Pancreas (tissue), 10 donors: ENCODE data around the gene SETD1B. TPM values are rescaled to one million over a fixed set of nuclear protein-coding genes. Genes with fewer than 3 reads are reported as not detected.

Experiments
- ATAC-seq, 4 donors: fragments of 200-7000 bp; cut with Tn5 transposase; one replicate each; pipeline versions ENCODE4 v1.8.0 to v1.9.1; 2020; ENCODE audit warnings: mild to moderate bottlenecking in 4 of 4, moderate library complexity in 4 of 4
- DNase-seq, 6 donors: peaks; one replicate each; pipeline ENCODE4 v3.0.0-alpha.2; 2020
- FAIRE-seq: peaks from 2 replicates; lab custom pipeline; 2012; peaks lifted over from hg19 to GRCh38; lab: Jason Lieb, UNC
- H3K27ac ChIP-seq, 4 donors: fragments of 200-600 bp; sonication (generic); 1 replicate in 3 of 4; 2 replicates in 1 of 4; pipeline versions ENCODE4 v1.5.0 to v1.8.0; 2020
- H3K27me3 ChIP-seq, 4 donors: fragments of 200-600 bp; one replicate each; pipeline ENCODE4 v1.8.0; 2021
- H3K36me3 ChIP-seq, 3 donors: fragments of 200-600 bp; sonication (generic) in 1 of 3; one replicate each; pipeline versions ENCODE4 v1.5.0 to v1.8.0; 2020 to 2021
- H3K4me1 ChIP-seq, 3 donors: fragments of 200-600 bp; one replicate each; pipeline ENCODE4 v1.8.0; 2021
- H3K4me3 ChIP-seq, 4 donors: fragments of 200-600 bp; sonication (generic) in 2 of 4; one replicate each; pipeline versions ENCODE4 v1.5.0 to v1.8.0; 2020 to 2021
- H3K9me3 ChIP-seq, 4 donors: fragments of 200-600 bp; one replicate each; pipeline ENCODE4 v1.8.0; 2021
- WGBS, 2 donors: extraction: QIAGEN DNeasy Blood & Tissue Kit; methylation state at CpG; one replicate each; pipeline ENCODE4 v1.1.7; 2013; 5-methylcytosine and 5-hydroxymethylcytosine counted together
- intact Hi-C, 3 donors: fragments of 100-400 bp; cut with DNase I; formaldehyde crosslinking; loops; one replicate each; pipeline versions ENCODE4 v1.11.1 to v1.14.2; 2022
- polyA plus RNA-seq, 2 donors: library from polyadenylated mRNA; stranded (reverse); fragments of 200-250 nt; gene quantifications; one replicate each; pipeline ENCODE4 v1.2.3, GENCODE V29; 2013
- total RNA-seq, 6 donors: library from RNA; stranded (reverse); fragmentation: NEBNext Ultra II Directional in 4 of 6; extraction: Animal tissue kit (Norgen Biotek cat#: 25700) in 4 of 6; gene quantifications; one replicate each; pipeline versions ENCODE4 v1.2.1 to v1.2.4, GENCODE V29; 2021 to 2023
- TF ChIP-seq, protein P1 (sequence below), 4 donors: fragments of 200-600 bp; sonication (generic) in 3 of 4; IDR thresholded peaks; one replicate each; pipeline versions ENCODE4 v1.5.0 to v1.8.0; 2021; ENCODE audit warnings: antibody characterized with exemption in 4 of 4
- donor health status: healthy with polysubstance abuse.
- donor health status: DM: no; HTN: no; CAD: no; lungs with moderate emphysema.
- donor health status: DM: no; HTN: no; CAD: no.
- donor health status: control.
- donor health status: control.
- donor health status: Bipolar disorder and iron deficiency.
- donor health status: DM: yes; HTN: yes; CAD: no.
- donor health status: DM: no; HTN: no; CAD: no.
- donor health status: DM: no; HTN: no; CAD: no.
- donor health status: DM: yes; HTN: yes; CAD: no.

SETD1B gene
- total and polyA plus RNA-seq, 8 donors = 9.2 to 18.5 (median 12.2) TPM

DNA sequence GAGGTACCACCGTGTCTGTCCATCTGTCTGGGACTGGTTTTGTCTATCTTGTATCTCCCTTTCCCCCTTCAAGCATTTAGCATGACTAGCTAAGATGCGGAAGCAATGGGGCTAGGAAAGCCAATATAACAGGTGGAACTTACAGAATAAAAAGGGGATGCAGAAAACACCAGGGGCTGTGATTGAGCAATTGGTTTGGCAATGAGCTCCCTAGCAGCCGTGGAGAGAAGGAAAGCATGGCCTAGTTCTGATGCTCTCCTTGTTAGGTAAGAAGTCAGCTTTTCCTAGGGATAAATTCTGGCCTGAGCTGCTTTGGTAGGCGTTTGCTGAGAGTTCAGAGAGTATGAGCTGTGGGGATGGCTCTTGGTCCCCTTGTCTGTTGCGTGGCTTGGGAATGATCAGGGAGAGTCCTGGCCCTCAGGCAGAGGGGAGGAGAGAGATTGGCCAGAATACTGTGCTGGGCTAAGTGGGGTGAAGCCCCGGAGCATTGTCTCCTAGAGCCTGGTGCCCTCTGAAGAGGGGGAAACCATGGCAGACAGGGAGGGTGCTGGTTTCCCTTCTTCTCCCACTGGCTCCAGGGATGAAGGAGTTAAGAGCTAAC, 7.1 kb downstream of the SETD1B start:
- no peaks in the 10 kb centered on the region for H3K9me3 ChIP-seq
- WGBS, 2 donors = 43 to 48% methylated on average over 6 of the region's 6 CpGs
- H3K27me3 ChIP-seq = no peaks in the 10 kb centered on the region
- DNase-seq = no peak
- H3K4me3 ChIP-seq = peak overlapping the region in 2 of 4 donors; percentile 73 to 77
- H3K4me1 ChIP-seq = peaks cover 0 to 38% (median 12%) of the 10 kb centered on the region in 3 donors
- TF ChIP-seq, protein P1, sequence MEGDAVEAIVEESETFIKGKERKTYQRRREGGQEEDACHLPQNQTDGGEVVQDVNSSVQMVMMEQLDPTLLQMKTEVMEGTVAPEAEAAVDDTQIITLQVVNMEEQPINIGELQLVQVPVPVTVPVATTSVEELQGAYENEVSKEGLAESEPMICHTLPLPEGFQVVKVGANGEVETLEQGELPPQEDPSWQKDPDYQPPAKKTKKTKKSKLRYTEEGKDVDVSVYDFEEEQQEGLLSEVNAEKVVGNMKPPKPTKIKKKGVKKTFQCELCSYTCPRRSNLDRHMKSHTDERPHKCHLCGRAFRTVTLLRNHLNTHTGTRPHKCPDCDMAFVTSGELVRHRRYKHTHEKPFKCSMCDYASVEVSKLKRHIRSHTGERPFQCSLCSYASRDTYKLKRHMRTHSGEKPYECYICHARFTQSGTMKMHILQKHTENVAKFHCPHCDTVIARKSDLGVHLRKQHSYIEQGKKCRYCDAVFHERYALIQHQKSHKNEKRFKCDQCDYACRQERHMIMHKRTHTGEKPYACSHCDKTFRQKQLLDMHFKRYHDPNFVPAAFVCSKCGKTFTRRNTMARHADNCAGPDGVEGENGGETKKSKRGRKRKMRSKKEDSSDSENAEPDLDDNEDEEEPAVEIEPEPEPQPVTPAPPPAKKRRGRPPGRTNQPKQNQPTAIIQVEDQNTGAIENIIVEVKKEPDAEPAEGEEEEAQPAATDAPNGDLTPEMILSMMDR (IDR thresholded peaks at IDR 0.05) = no peak
- FAIRE-seq = no peak
- intact Hi-C loops = no loop called here
- peak overlapping the region in 1 of 4 donors; percentile 69 for H3K27ac ChIP-seq
- ATAC-seq = no peak
- H3K36me3 ChIP-seq = peaks cover 6 to 33% (median 20%) of the 10 kb centered on the region in 3 donors

DNA sequence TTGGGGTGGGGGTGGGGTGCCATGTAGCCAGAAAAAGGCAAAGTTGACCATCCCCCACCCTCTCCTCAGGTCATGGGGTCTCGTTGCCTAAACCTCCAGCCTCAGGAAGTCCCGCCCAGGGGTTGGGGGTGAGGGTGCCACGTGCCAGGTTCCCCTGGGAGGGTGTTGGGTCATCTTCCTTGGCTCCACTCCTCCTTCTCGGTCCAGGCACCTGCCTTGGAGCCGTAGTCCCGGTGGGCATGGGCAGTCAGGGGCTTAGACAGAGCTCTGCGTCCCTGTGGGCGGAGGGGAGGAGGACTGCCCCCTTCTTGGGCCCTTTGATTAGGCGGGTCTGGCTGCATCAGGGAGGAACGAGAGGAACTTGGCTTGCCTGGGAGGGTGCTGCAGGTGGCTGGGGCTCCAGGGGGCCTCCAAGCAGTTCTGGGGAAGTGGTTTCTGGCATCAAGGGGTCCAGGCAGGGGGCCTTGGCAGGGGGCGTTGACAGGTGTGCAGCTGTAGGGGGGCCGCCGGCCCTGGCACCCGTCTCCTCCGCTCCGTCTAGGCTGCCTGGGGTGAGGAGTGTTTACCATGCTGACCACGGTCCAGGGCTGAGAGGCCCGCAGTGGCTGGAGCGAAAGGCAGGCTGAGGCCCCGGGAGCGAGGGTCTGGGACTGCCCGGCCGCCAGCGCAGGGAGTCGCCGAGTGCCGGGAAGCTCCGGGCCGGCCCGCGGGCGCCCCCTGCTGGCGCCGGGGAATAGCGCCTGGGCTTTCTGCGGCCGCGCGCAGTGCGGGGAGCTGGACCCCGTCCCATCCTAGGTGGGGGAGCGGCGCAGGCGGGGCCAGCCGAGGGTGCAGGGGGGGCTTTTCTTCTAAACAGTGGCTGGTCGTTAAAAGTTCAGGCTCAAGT, 7.9 kb downstream of the SETD1B start:
- DNase-seq = peak; percentile 59 to 92 (median 78)
- no peak for FAIRE-seq
- Histone ChIP-seq H3K27me3 (no peaks in the 10 kb centered on the region), H3K4me1 (peaks cover 0 to 35% (median 11%) of the 10 kb centered on the region in 3 donors), H3K36me3 (peaks cover 6 to 39% (median 21%) of the 10 kb centered on the region in 3 donors), H3K9me3 (no peaks in the 10 kb centered on the region), H3K27ac (peak overlapping the region; percentile 11 to 69 (median 53)), H3K4me3 (peak overlapping the region; percentile 40 to 77 (median 62))
- TF ChIP-seq, protein P1 (IDR thresholded peaks at IDR 0.05) = peak; percentile 97 to 100 (median 100)
- 5% methylated on average over 44 to 46 of the region's 46 CpGs for WGBS, 2 donors
- peak; percentile 86 to 92 (median 90) for ATAC-seq
- intact Hi-C loops = no loop called here

DNA sequence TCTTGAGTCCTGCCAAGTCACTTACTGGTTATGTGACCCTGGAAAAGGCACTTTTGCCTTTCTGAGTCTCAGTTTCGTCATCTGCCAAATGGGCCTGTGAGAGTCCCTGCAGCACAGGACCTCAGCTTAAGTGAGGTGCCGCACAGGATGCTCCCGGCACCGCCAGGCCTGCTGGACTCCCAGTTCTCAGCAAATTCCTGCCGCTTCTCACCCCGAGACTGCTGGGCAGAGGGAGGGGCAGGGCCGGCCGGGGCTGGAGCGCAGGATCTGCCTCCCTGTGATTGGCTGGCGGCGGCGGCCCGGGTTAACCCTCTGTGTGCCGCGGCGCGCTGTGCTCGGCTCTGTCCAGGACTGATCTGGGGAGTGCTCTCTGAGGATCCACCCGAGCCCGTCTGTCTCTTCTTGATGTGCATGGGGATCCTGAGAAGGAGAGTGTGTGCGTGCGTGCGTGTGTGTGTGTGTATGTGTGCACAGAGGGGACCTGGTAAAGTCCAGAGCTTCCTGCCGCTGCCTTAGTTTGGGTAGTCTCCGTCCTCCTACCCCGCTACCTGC, 8.6 kb downstream of the SETD1B start:
- Histone ChIP-seq H3K4me1 (peaks cover 0 to 28% (median 8%) of the 10 kb centered on the region in 3 donors), H3K4me3 (peak overlapping the region; percentile 40 to 77 (median 62)), H3K27me3 (no peaks in the 10 kb centered on the region), H3K36me3 (peaks cover 6 to 46% (median 29%) of the 10 kb centered on the region in 3 donors), H3K9me3 (no peaks in the 10 kb centered on the region), H3K27ac (peak overlapping the region in 3 of 4 donors; percentile 11 to 64 (median 30))
- DNase-seq = peak; percentile 79 to 94 (median 84)
- no peak for FAIRE-seq
- peak; percentile 82 to 93 (median 90) for ATAC-seq
- TF ChIP-seq, protein P1 (IDR thresholded peaks at IDR 0.05) = peak in 2 of 4 donors; percentile 7 to 51
- intact Hi-C loops = no loop called here
- whole genome bisulfite sequencing, 2 donors = 2 to 3% methylated on average over 26 of the region's 26 CpGs

DNA sequence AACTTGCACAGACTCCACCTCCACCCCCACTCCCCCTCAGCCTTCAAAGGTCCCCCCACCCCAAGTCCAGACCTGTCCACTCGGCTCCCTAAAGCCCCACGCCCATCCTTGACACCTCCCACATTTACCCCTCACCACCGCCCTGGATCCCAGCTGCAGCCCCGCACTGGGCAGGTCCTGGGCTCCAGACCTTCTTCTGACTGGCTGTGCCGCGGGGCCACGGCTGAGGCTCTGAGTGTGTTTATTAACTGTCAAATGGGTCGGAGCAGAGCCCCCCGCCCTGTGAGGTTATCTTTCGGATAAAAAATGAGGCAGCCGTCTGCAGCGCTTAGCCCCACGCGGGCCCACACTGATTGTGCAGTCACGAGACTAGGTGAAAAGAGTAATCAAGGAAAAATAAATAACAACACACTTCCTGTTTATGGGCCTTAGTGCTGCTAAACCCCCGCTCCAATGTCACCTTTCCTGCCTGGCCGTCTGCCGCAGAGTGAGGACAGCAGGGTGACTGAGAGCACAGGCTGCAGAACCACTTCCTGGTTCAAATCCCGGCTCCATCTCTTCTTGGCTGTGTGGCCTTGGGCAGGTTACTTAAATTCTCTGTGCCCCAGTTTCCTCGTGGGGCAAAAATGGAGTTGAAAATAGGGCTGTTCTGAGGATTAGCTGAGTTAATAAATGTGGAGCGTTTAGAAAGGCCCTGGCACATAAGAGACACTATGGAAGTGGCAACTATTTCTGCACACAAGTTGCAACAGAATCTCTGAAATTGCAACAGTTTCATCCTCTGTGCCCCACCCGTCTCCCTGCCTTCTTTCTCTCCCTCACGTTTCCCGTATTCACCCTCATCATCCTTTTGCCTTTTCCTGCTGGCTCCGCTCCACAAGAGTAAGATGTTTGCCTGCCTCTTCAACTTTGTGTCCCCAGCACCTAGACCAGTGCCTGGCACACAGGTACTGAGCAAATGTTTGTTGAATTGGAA, 9.4 kb downstream of the SETD1B start:
- 16 to 18% methylated on average over 25 of the region's 25 CpGs for WGBS, 2 donors
- FAIRE-seq (no peak), ATAC-seq (peak; percentile 5 to 8 (median 6)), DNase-seq (peak; percentile 31 to 74 (median 43))
- Histone ChIP-seq H3K4me3 (peak overlapping the region in 3 of 4 donors; percentile 51 to 77 (median 73)), H3K36me3 (peaks cover 12 to 54% (median 37%) of the 10 kb centered on the region in 3 donors), H3K4me1 (peaks cover 0 to 28% (median 8%) of the 10 kb centered on the region in 3 donors), H3K27ac (peak overlapping the region in 2 of 4 donors; percentile 30 to 64), H3K9me3 (no peaks in the 10 kb centered on the region), H3K27me3 (no peaks in the 10 kb centered on the region)
- TF ChIP-seq, protein P1 (IDR thresholded peaks at IDR 0.05) = no peak
- intact Hi-C loops = no loop called here
